Gastrocnemius medialis (tissue), 4 donors: ENCODE measurements around the gene SUSD3. TPM values are rescaled to one million over a fixed set of nuclear protein-coding genes. Genes with fewer than 3 reads are reported as not detected.

ENCODE experiments used
- ATAC-seq, 2 donors: fragments of 150-250 bp; one replicate each; pipeline ENCODE4 v1.9.1; 2016
- DNase-seq, 2 donors: peaks; one replicate each; pipeline ENCODE4 v3.0.0-alpha.2; 2019
- H3K27ac ChIP-seq, 4 donors: fragments of 200-600 bp; sonication (generic); 1 replicate in 1 of 4; 2 replicates in 3 of 4; pipeline ENCODE4 v1.5.1; 2016 to 2018; ENCODE audit warnings: mild to moderate bottlenecking in 2 of 4, moderate library complexity in 1 of 4
- H3K27me3 ChIP-seq, 3 donors: fragments of 200-600 bp; sonication (generic) in 2 of 3; 1 replicate in 1 of 3; 2 replicates in 2 of 3; pipeline versions ENCODE4 v1.5.1 to v1.6.0; 2016 to 2019; ENCODE audit warnings: mild to moderate bottlenecking in 1 of 3, moderate library complexity in 1 of 3
- H3K36me3 ChIP-seq, 2 donors: fragments of 200-600 bp; sonication (generic) in 1 of 2; one replicate each; pipeline ENCODE4 v1.5.1; 2017 to 2018
- H3K4me1 ChIP-seq, 2 donors: fragments of 200-600 bp; sonication (generic) in 1 of 2; one replicate each; pipeline ENCODE4 v1.5.1; 2016 to 2017; ENCODE audit warnings: mild to moderate bottlenecking in 2 of 2
- H3K4me3 ChIP-seq, 4 donors: fragments of 200-600 bp; sonication (generic) in 3 of 4; 1 replicate in 1 of 4; 2 replicates in 3 of 4; pipeline ENCODE4 v1.5.1; 2016 to 2019; ENCODE audit warnings: mild to moderate bottlenecking in 2 of 4
- H3K9me3 ChIP-seq, 3 donors: fragments of 200-600 bp; sonication (generic) in 2 of 3; 1 replicate in 1 of 3; 2 replicates in 2 of 3; pipeline ENCODE4 v1.5.1; 2016 to 2019
- POLR2A ChIP-seq, 2 donors: fragments of 450-650 bp; IDR thresholded peaks; one replicate each; pipeline ENCODE4 v1.6.1; 2017; ENCODE audit warnings: antibody characterized with exemption in 2 of 2, mild to moderate bottlenecking in 2 of 2, moderate library complexity in 2 of 2
- in situ Hi-C, 4 donors: fragments of 200-750 bp; cut with MboI; loops; one replicate each; pipeline versions ENCODE4 v1.15.0 to v1.8.0; 2017; ENCODE audit warnings: low sequenced_read_pairs in 4 of 4
- intact Hi-C: fragments of 100-400 bp; cut with DNase I; formaldehyde crosslinking; loops from one replicate; pipeline ENCODE4 v1.15.1; 2023; ENCODE audit warnings: low total_unique reads
- total RNA-seq, 4 donors: library from RNA; depleted of rRNA; stranded (reverse); fragments of >200 nt; gene quantifications; one replicate each; pipeline versions ENCODE4 v1.1.0 to v1.2.3, GENCODE V29; 2016
- TF ChIP-seq, protein P1 (sequence below), 5 experiments: fragments of 450-650 bp in 3 of 5; fragments of 200-600 bp in 2 of 5; sonication (generic) in 2 of 5; IDR thresholded peaks in 4 of 5; conservative IDR thresholded peaks in 1 of 5; 1 replicate in 4 of 5; 2 replicates in 1 of 5; pipeline ENCODE4 v1.5.1; 2016 to 2019; ENCODE audit warnings: antibody characterized with exemption in 5 of 5, mild to moderate bottlenecking in 3 of 5, moderate library complexity in 3 of 5

SUSD3 gene
- total RNA-seq, 4 donors from 2014 or later = 0.51 to 0.61 TPM; not detected in 2

DNA sequence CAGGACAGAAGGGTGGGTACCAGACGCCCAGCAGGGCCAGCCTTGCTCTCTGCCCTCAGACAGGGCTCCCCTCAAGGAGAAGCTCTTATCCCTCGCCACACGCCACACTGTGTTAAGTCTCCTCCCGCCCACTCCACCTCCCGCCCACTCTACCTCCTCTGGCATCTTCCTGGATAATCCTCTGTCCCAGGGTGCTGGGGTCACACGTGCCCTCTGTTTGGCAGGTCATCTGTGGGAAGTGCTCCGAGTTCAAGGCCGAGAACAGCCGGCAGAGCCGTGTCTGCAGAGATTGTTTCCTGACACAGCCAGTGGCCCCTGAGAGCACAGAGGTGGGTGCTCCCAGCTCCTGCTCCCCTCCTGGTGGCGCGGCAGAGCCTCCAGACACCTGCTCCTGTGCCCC lies 26.0 kb upstream of the SUSD3 start:
- no peaks in the 10 kb centered on the region for H3K9me3 ChIP-seq
- H3K27ac ChIP-seq = no peak overlapping the region
- H3K4me1 ChIP-seq = no peaks in the 10 kb centered on the region
- TF ChIP-seq POLR2A (IDR thresholded peaks at IDR 0.05) = no peak
- TF ChIP-seq, protein P1, sequence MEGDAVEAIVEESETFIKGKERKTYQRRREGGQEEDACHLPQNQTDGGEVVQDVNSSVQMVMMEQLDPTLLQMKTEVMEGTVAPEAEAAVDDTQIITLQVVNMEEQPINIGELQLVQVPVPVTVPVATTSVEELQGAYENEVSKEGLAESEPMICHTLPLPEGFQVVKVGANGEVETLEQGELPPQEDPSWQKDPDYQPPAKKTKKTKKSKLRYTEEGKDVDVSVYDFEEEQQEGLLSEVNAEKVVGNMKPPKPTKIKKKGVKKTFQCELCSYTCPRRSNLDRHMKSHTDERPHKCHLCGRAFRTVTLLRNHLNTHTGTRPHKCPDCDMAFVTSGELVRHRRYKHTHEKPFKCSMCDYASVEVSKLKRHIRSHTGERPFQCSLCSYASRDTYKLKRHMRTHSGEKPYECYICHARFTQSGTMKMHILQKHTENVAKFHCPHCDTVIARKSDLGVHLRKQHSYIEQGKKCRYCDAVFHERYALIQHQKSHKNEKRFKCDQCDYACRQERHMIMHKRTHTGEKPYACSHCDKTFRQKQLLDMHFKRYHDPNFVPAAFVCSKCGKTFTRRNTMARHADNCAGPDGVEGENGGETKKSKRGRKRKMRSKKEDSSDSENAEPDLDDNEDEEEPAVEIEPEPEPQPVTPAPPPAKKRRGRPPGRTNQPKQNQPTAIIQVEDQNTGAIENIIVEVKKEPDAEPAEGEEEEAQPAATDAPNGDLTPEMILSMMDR (IDR thresholded peaks at IDR 0.05 in 4 of 5, conservative IDR thresholded peaks at IDR 0.05 in 1 of 5) = no peak
- intact Hi-C loops = no loop called here
- in situ Hi-C loops = no loop called here
- H3K27me3 ChIP-seq = no peaks in the 10 kb centered on the region
- DNase-seq (no peak), ATAC-seq (no peak)
- H3K36me3 ChIP-seq = no peaks in the 10 kb centered on the region
- H3K4me3 ChIP-seq = no peak overlapping the region

DNA sequence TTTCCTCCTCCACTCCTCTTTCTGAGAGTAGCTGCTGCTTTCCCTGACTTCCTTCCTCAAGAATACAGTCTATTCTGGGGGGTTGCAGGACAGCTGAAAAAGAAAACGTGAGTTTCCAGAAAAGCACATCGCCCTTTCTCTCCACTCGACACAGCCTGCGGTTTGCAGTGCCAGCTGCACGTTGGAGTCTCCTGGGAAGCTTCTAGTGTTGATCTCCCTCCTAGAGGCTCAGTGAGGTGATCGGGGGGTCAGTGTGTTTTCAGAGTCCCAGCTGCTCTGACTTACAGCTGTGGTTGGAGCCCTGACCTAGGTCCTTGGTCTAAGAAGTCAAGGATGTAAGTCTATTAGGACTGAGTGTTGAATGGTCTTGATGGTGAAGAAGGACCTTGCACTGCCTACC lies 25.0 kb upstream of the SUSD3 start:
- no peak for ATAC-seq

DNA sequence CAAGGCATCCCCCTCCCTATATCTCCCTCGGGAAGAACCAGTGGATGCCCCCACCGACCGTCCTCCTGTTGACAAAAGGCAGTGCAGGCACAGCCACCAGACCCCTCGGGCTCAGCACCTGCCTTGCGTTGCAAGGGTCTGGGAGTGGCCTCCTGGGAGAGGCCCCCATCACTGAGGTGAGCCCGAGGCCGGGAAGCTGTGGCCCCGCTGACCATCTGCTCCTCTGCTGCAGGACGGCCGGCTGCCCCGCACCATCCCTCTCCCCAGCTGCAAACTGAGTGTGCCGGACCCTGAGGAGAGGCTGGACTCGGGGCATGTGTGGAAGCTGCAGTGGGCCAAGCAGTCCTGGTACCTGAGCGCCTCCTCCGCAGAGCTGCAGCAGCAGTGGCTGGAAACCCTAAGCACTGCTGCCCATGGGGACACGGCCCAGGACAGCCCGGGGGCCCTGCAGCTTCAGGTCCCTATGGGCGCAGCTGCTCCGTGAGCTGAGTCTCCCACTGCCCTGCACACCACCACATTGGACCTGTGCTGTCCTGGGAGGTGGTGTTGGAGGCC lies 23.3 kb upstream of the SUSD3 start:
- in situ Hi-C loops = no loop called here
- Histone ChIP-seq H3K36me3 (no peaks in the 10 kb centered on the region), H3K4me1 (no peaks in the 10 kb centered on the region), H3K4me3 (no peak overlapping the region), H3K27me3 (no peaks in the 10 kb centered on the region), H3K27ac (no peak overlapping the region), H3K9me3 (no peaks in the 10 kb centered on the region)
- intact Hi-C loops = no loop called here
- ATAC-seq (no peak), DNase-seq (no peak)
- TF ChIP-seq, protein P1 (IDR thresholded peaks at IDR 0.05 in 4 of 5, conservative IDR thresholded peaks at IDR 0.05 in 1 of 5) = no peak
- TF ChIP-seq POLR2A (IDR thresholded peaks at IDR 0.05) = no peak

More for the DNA sequence above, 25.0 kb upstream of the SUSD3 start:
- no peak overlapping the region for H3K27ac ChIP-seq
- H3K27me3 ChIP-seq = no peaks in the 10 kb centered on the region
- no peaks in the 10 kb centered on the region for H3K36me3 ChIP-seq
- DNase-seq = no peak
- TF ChIP-seq, protein P1 (IDR thresholded peaks at IDR 0.05 in 4 of 5, conservative IDR thresholded peaks at IDR 0.05 in 1 of 5) = no peak
- no peak for TF ChIP-seq POLR2A (IDR thresholded peaks at IDR 0.05)
- H3K4me1 ChIP-seq = no peaks in the 10 kb centered on the region
- no peak overlapping the region for H3K4me3 ChIP-seq
- intact Hi-C loops (no loop called here), in situ Hi-C loops (no loop called here)
- no peaks in the 10 kb centered on the region for H3K9me3 ChIP-seq

DNA sequence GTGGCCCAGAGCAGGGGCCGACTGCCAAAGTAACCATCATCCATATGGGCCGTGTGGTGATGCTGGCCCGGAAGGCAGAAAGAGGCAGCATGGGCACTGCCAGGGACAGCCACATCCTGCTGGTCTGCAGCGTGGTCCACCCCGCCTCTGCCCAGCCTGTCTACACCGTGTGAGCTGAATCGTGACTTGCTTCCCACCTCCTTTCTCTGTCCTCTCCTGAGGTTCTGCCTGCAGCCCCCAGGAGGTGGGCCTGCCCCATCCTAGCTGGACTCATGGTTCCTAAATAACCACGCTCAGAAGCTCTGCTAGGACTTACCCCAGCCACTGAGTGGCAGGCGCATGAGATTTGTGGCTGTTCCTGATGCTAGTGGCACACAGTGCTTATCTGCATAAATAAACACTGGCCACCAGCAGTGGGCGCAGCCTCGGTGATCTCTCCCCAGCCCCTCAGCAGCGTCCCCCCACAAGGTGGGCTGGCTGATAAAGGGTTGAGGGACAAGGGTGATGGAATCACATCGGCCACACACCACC lies 22.6 kb upstream of the SUSD3 start:
- Histone ChIP-seq H3K27me3 (no peaks in the 10 kb centered on the region), H3K27ac (no peak overlapping the region), H3K36me3 (no peaks in the 10 kb centered on the region), H3K4me1 (no peaks in the 10 kb centered on the region), H3K4me3 (no peak overlapping the region), H3K9me3 (no peaks in the 10 kb centered on the region)
- in situ Hi-C loops (no loop called here), intact Hi-C loops (no loop called here)
- DNase-seq (no peak), ATAC-seq (no peak)
- no peak for TF ChIP-seq POLR2A (IDR thresholded peaks at IDR 0.05)
- TF ChIP-seq, protein P1 (IDR thresholded peaks at IDR 0.05 in 4 of 5, conservative IDR thresholded peaks at IDR 0.05 in 1 of 5) = no peak
